Stimulated activated CD8-positive, alpha-beta memory T cell treated with anti-CD3 and anti-CD28 coated beads, Interleukin-7, amount 100 ng/mL, for 4 hours (primary cell): ENCODE results near the gene MT1F.
"Not testable (repeated sequence)": the region's sequence is repeated elsewhere in the genome, so short reads cannot be mapped to it uniquely, and the experiment has no call there.

Experiments used
- DNase-seq, 2 donors: peaks; one replicate each; pipeline ENCODE4 v3.0.0-alpha.2; 2020; ENCODE audit warnings: low read depth in 2 of 2

MT1F gene

DNA sequence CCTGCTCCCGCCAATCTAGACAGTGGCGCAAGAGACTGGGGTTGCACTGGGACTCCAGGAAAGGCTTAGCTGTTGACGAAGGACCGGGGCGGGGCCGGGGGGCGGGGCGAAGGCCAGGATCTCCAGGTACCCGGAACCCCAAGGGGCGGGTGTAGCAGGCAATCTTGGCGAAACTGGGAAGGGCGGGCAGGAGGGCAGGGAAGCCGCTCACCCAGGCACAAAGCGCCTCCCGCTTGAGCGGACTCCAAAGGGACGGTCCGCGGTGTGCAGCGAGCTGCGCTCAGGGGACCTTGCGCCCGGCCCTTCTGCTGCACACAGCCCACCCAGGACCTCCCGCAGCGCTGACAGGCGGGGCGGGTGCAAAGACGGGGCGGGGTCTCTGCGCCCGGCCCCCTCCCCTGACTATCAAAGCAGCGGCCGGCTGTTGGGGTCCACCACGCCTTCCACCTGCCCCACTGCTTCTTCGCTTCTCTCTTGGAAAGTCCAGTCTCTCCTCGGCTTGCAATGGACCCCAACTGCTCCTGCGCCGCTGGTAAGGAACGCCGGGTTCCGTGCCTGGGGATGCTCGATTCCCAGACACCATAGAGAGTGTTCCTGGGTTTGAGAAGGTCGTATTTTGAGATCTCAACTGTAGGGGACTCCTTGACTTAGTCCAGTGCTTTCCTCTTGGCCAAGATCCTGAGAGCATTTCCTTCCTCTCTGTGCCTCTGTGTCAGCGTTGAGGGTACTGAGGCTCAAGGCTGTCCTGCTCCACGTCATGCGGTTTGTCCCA is at the start of gene MT1F:
TSS of gene MT1F (plus strand) at position 405 of the 772 bp plus-strand sequence. CDS start at position 505, 100 bp downstream.
- DNase-seq = peak; percentile 37 to 62

DNA sequence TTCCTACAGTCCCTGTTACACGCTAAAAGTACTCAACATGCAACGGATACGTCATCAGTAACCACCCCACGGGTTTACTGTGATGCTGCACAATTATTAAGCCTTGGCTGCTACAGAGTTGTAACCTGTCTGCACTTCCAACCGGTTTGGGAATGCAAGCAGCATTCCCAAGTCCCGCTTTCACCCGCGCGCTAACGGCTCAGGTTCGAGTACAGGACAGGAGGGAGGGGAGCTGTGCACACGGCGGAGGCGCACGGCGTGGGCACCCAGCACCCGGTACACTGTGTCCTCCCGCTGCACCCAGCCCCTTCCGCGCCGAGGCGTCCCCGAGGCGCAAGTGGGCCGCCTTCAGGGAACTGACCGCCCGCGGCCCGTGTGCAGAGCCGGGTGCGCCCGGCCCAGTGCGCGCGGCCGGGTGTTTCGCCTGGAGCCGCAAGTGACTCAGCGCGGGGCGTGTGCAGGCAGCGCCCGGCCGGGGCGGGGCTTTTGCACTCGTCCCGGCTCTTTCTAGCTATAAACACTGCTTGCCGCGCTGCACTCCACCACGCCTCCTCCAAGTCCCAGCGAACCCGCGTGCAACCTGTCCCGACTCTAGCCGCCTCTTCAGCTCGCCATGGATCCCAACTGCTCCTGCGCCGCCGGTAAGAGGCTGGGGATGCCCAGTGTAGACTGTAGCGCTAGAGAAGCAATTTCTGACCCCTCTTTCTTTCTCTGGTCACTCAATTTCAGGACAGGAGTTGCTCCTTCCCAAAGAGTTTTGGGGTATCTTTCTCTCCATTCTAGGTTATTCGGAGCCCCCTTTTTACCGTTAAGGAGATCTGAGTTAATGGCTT is 49.5 kb upstream of the MT1F start, which contains the start of gene MT2A:
TSS of gene MT2A (plus strand) at position 542 of the 833 bp plus-strand sequence. CDS start at position 614, 72 bp downstream.
- peak; percentile 69 to 85 for DNase-seq

DNA sequence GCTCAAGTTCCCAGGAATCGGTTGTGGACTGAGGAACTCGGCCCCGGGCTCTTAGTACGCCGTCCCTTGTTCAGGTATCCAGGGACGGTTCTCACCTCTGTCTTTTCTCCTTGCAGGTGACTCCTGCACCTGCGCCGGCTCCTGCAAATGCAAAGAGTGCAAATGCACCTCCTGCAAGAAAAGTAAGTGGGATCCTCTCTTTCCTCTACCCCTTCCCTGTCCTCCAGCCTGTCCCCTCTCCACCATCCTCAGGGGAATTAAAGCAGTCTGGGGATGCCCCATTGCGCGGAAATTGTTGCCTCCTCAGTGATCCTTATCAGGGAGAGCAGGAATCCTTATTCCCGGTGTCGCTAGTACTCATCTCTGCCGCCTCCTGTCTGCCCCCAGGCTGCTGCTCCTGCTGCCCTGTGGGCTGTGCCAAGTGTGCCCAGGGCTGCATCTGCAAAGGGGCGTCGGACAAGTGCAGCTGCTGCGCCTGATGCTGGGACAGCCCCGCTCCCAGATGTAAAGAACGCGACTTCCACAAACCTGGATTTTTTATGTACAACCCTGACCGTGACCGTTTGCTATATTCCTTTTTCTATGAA is 48.8 kb upstream of the MT1F start:
- DNase-seq = no peak

DNA sequence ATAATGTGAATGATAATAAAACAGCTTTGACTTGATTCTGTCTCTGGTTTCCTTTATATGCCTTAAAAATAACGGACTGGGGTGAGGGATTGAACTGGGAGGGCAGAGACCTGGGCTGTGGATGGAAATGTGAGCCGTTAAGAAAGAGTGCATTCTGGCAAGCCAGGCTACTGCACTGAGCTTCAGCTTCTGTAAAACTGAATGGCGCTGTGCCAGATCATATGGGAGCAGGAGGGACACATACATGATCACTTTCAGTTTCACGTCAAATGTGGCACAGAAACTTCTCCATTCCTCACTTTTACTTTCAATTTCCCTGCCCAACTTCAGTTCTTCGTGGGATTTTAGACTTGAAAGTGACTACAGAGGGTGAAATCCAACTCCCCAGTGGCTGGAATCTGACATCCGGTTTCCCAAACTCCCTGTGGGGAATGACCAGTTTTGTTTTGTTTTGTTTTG is 48.3 kb upstream of the MT1F start:
- peak; percentile 57 to 66 for DNase-seq

DNA sequence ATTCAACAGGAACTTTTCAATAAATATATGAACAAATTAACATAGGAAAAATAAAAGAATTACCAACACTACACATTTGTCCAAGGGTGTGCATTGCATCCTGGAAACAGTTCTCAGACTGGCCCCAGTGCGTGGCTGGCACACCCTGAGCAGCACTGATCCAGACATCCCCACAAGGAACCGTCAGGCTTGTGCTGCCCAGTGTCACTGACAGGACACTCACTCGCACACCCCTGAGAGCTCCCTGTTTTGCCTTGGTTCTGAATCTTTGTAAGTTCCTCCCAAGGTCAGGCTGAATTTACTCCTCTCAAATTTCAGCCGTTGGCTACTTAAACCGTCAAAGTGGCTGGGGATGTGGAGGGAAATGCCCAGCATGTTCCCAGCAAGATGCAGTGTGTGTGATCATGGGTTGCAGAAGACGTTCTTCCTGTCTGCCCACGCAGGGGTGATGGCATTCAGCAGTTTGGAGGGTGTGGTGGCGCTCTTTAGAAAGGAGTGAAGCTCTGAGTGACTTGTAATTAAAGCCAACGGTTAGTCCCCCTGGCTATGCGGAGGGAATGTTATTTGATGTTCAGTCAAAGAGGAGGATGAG is 47.6 kb upstream of the MT1F start:
- peak; percentile 69 to 77 for DNase-seq

DNA sequence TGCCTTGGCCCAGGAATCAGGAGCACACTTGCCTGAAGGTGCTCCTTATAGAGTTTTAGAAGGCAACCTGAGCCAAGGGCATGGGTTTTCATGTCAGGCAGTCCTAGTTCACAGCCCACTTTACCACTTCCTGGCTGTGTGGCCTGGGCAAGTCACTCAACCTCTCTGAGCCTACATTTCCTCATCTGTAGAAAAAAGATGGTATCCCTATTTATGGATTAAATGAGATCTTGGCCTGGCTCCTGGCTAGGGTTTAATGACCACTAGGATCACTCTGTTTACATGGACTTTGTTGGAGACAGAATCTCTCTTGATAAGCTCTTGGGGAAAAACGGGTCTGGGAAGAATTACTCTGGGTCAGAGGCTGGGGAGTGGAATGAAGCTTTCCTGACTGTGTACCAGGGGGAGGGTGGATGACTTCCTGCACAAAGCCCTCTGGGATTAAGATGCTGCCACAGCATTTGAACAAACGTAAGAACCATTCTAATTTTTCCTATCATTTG is 47.1 kb upstream of the MT1F start:
- DNase-seq = no peak

DNA sequence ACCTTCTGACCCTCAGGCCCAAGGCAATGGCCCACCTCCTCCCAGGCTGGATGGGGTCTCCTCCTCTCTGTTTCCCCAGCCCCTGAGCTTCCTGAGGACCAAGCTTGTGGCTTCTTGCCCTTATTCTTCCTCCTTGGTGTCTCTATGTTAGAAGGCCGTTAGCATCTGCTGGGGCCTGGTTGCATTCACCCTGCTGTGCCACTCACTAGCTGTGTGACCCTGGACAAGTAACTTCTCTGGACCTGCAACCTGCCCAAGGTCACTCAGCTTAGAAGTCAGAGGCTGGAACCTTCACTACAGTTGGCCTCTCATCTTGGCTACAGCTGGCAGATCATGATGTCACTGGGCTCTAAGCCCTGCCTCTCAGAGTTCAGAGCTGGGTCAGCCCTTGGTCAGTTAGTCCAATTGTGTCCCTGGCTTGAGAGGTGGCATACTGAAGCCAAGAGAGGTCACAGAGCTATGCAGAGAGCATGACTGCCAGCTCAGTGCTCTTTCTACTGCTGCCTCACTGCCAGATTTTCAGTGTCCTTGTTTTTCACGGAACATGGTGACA is 46.4 kb upstream of the MT1F start:
- DNase-seq = no peak

DNA sequence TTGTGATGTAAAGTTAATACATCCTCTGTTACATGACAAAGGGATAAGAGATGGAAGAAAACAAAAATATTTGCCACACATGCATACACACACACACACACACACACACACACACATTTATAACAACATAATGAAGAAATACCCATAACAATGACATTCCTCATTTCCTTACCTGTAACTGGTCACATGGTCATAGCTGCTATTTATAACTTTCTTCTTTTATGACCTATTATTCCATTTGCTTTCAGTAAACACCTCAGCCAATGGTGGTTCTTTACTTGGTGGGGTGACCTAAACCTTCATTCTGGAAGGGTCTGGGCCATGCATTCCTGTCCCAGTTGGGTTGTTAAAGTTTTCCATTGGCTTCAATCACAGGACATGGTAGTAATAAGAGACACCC is 44.1 kb upstream of the MT1F start:
- no peak for DNase-seq

DNA sequence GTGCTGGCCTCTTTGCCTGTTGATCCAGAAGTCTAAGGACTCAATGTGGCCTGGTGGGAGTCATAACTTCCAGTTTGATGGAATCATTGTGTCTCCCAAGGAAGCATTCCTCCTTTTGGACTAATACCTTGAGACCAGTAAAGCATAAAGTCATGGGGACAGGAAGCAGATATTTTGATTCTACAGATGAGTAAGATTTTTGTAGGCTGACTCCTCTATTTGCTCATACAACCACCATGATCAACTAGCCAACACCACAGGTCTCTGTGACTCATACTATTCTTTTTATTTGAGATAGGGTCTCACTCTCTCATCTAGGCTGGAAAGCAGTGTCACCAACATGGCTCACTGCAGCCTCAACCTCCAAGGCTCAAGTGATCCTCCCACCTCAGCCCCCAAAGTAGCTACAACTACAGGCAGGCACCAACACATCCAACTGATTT is 43.2 kb upstream of the MT1F start:
- no peak for DNase-seq

DNA sequence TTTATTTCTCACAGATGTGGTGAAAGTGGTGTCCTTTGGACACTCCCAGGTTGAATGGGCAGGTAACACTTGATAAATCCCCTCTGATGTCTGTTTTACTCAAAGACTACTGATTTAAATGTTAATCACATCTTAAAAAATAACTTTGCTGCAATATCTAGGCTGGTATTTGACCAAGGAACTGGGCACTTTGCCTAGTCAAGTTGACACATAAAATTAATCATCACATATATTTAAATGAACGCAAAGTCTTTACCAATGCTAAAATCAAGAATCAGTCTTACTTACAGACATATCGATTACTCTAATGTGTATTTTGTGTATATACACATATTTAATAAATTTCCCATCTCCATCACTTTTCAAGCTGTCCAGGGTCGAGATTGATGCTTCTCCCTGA is 42.4 kb upstream of the MT1F start:
- DNase-seq = no peak

DNA sequence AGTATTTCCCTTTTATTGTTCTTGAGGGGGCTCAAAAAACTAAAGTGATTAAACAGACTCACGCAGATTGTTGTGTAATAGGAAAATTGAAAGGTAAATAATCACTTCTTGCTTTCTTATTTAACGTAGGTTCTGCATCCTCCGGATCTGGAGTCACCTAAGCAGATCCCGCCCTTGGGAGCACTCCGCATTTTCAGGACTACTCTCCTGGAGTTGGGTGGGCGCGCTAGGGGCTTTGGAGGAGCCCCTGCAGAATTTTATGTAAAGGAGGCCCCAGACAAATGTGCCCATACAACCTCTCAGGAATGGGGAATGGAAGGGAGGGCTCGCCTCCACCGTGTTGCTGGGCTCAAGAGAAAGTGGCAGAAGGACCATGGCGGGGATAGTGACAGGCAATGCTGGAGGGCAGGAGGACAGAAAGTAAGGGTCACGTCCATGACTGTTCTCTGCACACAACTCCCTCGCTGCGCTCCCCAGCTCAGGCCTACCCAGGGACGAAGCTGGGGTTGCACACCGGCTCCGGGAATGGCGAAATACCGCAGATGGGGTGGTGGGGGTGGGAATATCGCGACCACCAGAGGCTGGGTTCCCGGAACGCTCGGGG is 41.0 kb upstream of the MT1F start:
- no peak for DNase-seq

DNA sequence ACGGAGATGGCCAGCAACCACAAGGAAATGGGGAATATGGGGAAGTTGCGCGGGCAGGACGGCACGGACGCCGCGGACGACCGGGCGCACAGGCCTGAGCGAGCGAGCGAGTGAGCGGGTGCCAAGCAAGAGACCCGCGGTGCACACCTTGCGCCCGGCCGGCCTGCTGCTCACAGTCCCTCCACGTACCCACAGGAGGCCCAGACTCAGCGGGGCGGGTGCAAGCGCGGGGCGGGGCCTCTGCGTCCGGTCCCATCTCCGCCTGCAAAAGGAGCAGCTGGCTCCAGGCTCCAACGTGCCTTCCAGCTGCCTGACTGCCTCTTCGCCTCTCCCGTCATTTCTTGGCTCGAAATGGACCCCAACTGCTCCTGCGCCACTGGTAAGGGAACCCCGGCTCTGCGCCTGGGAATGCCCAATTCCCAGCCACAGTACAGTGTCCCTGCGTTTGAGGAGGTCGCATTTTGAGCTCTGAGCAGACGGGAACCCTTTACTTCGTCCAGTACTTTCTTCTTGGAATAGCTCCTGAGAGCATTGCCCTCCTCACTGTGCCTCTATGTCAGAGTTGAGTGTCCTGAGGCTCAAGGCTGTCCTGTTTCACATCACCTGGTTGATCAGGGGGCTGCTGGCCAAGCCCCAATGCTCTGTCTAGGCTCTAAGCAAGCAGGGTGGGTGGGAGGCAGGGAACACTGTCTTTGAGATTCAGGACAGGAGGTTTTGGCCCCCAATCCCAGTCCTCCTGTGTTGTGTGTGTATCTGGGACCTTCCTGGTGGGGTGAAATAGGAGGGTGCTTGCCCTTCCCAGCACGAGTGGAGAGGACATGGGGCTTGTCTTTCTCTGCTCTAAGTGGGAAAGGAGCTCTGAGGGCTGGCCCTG is 40.3 kb upstream of the MT1F start:
- no peak for DNase-seq

DNA sequence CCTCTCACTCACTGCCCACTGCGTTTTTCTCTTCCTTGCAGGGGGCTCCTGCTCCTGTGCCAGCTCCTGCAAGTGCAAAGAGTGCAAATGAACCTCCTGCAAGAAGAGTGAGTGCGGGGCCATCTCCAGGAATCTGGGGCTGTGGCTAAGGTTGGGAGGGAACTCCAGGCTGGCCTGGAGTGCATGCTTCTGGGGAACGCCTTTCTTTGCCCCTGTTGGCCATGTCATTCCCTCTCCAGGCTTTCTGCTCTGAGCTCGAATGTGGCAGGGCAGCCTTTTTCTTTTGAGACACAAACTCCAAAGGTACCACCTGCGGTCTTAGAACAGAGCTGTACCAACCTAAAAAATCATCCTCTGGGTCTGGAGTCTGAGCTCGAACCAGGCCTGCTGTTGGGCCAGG is 39.6 kb upstream of the MT1F start:
- DNase-seq = no peak

DNA sequence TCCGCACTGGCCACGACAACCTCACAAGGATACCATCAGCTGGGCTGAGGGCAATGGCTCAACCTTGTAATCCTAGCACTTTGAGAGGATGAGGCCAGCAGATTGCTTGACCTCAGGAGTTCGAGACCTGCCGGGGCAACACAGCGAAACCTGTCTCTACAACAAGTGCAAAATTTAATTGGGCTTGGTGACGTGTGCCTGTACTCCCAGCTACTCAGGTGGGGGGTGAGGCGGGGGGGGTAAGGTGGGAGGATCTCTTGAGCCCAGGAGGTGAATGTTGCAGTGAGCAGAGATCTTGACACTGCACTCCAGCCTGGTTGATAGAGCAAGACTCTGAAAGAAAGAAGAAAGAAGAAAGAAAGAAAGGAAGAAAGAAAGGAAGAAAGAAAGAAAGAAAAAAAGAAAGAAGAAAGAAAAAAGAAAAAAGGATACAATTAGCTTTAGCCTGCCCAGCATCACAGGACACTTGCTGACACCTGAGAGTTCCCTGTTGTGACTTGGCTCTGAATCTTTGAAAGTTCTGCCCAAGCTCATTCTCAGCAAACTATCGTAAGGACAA is 37.3 kb upstream of the MT1F start:
- no peak for DNase-seq

DNA sequence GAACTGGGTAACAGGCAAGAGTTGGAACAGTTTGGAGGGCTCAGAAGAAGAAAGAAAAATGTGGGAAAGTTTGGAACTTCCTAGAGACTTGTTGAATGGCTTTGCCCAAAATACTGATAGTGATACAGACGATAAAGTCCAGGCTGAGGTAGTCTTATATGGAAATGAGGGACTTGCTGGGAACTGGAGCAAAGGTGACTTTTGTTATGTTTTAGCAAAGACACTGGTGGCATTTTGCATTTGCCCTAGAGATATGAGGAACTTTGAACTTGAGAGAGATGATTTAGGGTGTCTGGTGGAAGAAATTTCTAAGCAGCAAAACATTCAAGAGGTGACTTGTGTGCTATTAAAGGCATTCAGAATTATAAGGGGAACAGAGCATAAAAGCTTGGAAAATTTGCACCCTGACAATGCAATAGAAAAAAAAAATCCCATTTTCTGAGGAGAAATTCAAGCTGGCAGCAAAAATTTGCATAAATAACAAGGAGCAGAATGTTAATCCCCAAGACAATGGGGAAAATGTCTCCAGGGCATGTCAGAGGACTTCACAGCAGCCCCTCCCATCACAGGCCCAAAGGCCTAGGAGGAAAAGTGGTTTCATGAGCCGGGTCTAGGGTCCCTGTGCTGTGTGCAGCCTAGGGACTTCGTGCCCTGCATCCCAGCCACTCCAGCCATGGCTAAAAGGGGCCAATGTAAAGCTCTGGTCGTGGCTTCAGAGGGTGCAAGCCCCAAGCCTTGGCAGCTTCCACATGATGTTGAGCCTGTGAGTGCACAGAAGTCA is 35.9 kb upstream of the MT1F start:
- not testable (repeated sequence) for DNase-seq

DNA sequence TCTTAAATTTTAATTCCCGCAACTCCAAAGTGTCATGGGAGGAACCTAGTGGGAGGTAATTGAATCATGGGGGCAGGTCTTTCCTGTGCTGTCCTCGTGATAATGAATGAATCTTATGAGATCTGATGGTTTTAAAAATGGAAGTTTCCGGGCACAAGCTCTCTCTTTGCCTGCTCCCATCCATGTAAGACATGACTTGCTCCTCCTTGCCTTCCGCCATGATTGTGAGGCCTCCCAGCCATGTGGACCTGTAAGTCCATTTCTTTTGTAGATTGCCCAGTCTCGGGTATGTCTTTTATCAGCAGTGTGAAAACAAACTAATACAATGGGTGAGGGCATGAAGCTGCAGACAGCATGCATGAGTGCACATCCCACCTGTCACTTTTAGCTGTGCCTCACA is 34.6 kb upstream of the MT1F start:
- DNase-seq = not testable (repeated sequence)

DNA sequence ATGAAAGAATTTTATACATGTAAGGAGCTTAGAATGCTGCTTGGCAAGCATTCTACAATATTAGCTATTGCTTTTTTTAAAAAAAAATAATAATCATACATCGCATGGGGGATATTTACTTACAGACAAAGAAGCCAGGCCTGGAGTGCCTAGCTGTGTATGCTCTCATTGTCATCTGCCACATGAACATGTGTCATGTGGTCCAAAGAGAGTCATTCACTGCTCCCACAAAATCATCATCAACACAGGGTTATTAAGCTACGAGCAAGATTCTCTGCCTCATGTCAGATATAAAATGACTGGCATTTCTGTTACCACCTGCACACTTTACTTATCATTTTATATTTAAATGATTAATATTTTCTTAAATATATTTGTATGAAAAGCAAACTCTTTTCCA is 34.1 kb upstream of the MT1F start:
- no peak for DNase-seq

DNA sequence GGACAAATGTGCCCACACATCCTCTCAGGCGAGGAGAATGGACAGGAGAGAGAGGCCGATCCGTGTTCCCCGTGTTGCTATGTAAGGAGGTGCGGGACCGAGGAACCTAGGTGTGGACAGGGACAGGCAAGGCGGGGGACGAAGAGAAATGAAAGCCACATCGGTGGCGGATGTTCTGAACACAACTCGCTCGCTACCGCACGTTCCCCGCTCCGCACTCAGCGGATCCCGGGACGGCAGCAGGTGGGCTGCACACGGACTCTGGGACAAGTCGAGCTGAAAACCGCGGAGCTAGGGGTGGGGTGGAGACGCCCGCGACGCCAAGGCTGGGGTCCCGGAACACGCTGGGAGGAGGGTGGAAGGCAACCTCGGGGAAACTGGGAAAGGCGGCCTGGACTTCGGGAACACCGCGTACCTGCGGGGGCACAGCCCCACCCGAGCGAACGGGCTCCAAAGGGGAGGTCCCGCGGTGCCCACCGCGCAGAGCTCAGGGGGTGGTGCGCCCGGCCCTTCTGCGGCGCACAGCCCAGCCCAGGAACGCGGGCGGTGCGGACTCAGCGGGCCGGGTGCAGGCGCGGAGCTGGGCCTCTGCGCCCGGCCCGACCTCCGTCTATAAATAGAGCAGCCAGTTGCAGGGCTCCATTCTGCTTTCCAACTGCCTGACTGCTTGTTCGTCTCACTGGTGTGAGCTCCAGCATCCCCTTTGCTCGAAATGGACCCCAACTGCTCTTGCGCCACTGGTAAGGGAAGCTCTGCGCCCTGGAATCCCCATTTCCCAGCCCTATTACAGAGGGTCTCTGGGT is 32.4 kb upstream of the MT1F start, which contains the start of gene MT1E:
TSS of gene MT1E (plus strand) at position 642 of the 803 bp plus-strand sequence. CDS start at position 713, 71 bp downstream.
- DNase-seq = no peak
